ENCODE results near the gene SEC14L2.

SEC14L2 gene

GRCh38 chr22:30432520-30432919 is 35.7 kb downstream of the SEC14L2 start:
- peaks cover 15% of the 10 kb centered on the region for H3K36me3 ChIP-seq (ENCODE audit: insufficient read depth, low read depth, low read length)
- H3K4me3 ChIP-seq (ENCODE audit: low read length) = no peak overlapping the region
- H3K9ac ChIP-seq (ENCODE audit: low read depth, low read length) = no peak overlapping the region
- H3K27me3 ChIP-seq (ENCODE audit: insufficient read depth, low read length) = no peaks in the 10 kb centered on the region
- H3K9me3 ChIP-seq (ENCODE audit: insufficient read depth, low read depth, low read length) = no peaks in the 10 kb centered on the region
- 0 out of 2 replicates have a peak, but pooled peaks cover 4% of the 10 kb centered on the region for H3K4me1 ChIP-seq (ENCODE audit: insufficient read depth, low read length)
- no peak overlapping the region for H3K27ac ChIP-seq (ENCODE audit: low read length)

GRCh38 chr22:30433227-30433626 is 36.4 kb downstream of the SEC14L2 start:
- Histone ChIP-seq H3K9me3 (ENCODE audit: insufficient read depth, low read depth, low read length) (no peaks in the 10 kb centered on the region), H3K9ac (ENCODE audit: low read depth, low read length) (no peak overlapping the region), H3K4me3 (ENCODE audit: low read length) (no peak overlapping the region), H3K4me1 (ENCODE audit: insufficient read depth, low read length) (0 out of 2 replicates have a peak, but pooled peaks cover 4% of the 10 kb centered on the region), H3K27me3 (ENCODE audit: insufficient read depth, low read length) (no peaks in the 10 kb centered on the region), H3K27ac (ENCODE audit: low read length) (no peak overlapping the region), H3K36me3 (ENCODE audit: insufficient read depth, low read depth, low read length) (peaks cover 8% of the 10 kb centered on the region)

DNA sequence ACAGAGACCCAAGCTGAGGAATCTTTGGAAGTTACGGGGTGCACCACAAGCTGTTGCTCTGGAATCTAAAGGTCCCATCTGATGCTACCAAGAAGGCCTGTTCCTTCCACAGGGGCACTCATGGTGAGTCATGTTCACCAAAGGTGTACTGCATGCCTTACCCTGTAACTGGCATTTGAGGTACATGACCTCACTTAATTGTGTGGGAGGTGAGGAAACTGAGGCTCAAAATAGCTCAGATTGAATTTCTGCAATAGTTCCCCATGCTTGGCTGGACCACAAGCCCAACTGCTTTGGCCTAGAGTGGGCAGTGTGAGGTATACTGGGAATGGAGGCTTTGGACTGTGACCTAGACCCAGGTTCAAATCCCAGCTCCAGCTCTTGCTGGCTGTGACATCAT is 37.0 kb downstream of the SEC14L2 start:
- Histone ChIP-seq H3K9me3 (ENCODE audit: insufficient read depth, low read depth, low read length) (no peaks in the 10 kb centered on the region), H3K4me1 (ENCODE audit: insufficient read depth, low read length) (0 out of 2 replicates have a peak, but pooled peaks cover 4% of the 10 kb centered on the region), H3K27ac (ENCODE audit: low read length) (no peak overlapping the region), H3K36me3 (ENCODE audit: insufficient read depth, low read depth, low read length) (peaks cover 2% of the 10 kb centered on the region), H3K9ac (ENCODE audit: low read depth, low read length) (no peak overlapping the region), H3K27me3 (ENCODE audit: insufficient read depth, low read length) (no peaks in the 10 kb centered on the region), H3K4me3 (ENCODE audit: low read length) (no peak overlapping the region)

DNA sequence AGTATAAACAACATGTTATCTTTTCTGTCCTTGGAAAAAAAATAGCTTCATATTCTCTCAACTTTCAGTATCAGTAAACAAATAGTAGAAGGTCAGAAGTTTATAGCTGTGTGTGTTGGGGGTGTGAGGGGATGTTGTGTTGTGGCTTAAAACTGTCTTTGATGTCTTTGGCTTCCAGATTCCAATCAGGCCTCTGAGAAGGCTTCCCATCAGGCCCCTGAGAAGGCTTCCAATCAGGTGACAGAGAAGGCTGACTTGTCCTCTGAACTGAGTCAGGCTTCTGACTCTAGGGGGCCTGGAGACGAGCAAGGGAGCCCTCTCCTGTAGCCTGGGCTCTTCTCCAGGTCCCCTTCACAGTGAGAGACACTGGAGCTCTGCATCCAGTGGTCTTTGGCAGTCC is 38.0 kb downstream of the SEC14L2 start:
- Histone ChIP-seq H3K4me1 (ENCODE audit: insufficient read depth, low read length) (0 out of 2 replicates have a peak, but pooled peaks cover 3% of the 10 kb centered on the region), H3K27me3 (ENCODE audit: insufficient read depth, low read length) (no peaks in the 10 kb centered on the region), H3K4me3 (ENCODE audit: low read length) (no peak overlapping the region), H3K36me3 (ENCODE audit: insufficient read depth, low read depth, low read length) (no peaks in the 10 kb centered on the region), H3K9me3 (ENCODE audit: insufficient read depth, low read depth, low read length) (no peaks in the 10 kb centered on the region), H3K27ac (ENCODE audit: low read length) (no peak overlapping the region), H3K9ac (ENCODE audit: low read depth, low read length) (no peak overlapping the region)

DNA sequence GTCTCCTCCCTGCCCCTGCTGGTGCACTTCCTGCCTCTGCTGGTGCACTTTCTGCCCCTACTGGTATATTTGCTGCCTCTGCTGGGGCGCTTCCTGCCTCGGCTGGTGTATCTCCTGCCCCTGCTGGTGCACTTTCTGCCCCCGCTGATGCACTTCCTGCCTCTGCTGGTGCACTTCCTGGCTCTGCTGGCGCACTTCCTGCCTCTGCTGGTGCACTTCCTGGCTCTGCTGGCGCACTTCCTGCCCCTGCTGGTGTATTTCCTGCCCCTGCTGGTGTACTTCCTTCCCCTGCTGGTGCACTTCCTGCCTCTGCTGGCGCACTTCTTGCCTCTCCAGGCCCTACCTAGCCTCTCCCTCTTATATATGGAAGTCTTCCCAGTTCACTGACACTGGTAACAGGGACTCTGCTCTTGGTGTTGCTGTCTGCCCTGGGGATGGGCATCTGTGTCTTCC is 38.9 kb downstream of the SEC14L2 start:
- no peak overlapping the region for H3K9ac ChIP-seq (ENCODE audit: low read depth, low read length)
- no peak overlapping the region for H3K27ac ChIP-seq (ENCODE audit: low read length)
- no peak overlapping the region for H3K4me3 ChIP-seq (ENCODE audit: low read length)
- H3K4me1 ChIP-seq (ENCODE audit: insufficient read depth, low read length) = no peaks in the 10 kb centered on the region
- no peaks in the 10 kb centered on the region for H3K27me3 ChIP-seq (ENCODE audit: insufficient read depth, low read length)
- H3K9me3 ChIP-seq (ENCODE audit: insufficient read depth, low read depth, low read length) = no peaks in the 10 kb centered on the region
- no peaks in the 10 kb centered on the region for H3K36me3 ChIP-seq (ENCODE audit: insufficient read depth, low read depth, low read length)

DNA sequence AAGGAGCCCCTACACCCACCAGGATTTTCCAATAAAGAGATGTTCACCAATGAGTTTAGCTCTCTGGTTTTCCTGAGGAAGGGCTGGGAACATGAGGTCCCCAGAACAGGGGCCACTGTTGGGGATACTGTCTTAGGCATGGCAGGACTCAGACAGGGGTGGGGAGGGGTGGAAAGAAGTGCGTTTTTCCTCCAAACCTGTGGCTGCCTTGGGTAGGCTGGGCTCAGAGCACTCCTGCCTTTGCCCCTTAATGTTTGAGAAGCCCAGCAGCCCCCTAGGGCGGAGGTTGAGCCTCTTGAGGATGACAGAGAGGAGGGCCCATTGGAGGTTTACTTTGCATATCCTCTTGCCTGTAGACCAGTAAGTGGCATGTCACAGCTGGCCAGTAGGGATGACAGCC is 39.4 kb downstream of the SEC14L2 start:
- Histone ChIP-seq H3K36me3 (ENCODE audit: insufficient read depth, low read depth, low read length) (no peaks in the 10 kb centered on the region), H3K27me3 (ENCODE audit: insufficient read depth, low read length) (no peaks in the 10 kb centered on the region), H3K9me3 (ENCODE audit: insufficient read depth, low read depth, low read length) (no peaks in the 10 kb centered on the region), H3K9ac (ENCODE audit: low read depth, low read length) (no peak overlapping the region), H3K4me1 (ENCODE audit: insufficient read depth, low read length) (no peaks in the 10 kb centered on the region), H3K27ac (ENCODE audit: low read length) (no peak overlapping the region), H3K4me3 (ENCODE audit: low read length) (no peak overlapping the region)

DNA sequence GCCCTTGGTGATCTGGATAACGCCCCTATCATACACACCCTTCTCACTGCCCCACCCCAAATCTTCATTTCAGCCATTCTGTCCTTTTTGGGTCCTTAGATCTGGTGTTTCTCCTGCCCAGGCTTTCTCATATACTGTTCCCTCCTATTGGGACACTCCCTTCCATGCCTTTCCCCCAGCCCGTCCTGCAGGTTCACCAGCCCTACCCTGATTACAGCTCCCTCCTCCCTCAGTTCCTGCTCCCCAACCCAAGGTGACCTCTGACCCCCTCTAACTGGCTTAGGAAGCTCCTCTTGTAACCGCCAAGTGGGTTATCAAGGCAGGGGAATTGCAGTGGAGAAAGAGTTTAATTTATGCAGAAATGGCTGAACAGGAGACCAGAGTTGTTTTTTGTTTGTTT is 41.7 kb downstream of the SEC14L2 start:
- Histone ChIP-seq H3K27ac (ENCODE audit: low read length) (no peak overlapping the region), H3K9ac (ENCODE audit: low read depth, low read length) (no peak overlapping the region), H3K36me3 (ENCODE audit: insufficient read depth, low read depth, low read length) (no peaks in the 10 kb centered on the region), H3K4me3 (ENCODE audit: low read length) (no peak overlapping the region), H3K4me1 (ENCODE audit: insufficient read depth, low read length) (no peaks in the 10 kb centered on the region), H3K27me3 (ENCODE audit: insufficient read depth, low read length) (no peaks in the 10 kb centered on the region), H3K9me3 (ENCODE audit: insufficient read depth, low read depth, low read length) (no peaks in the 10 kb centered on the region)

DNA sequence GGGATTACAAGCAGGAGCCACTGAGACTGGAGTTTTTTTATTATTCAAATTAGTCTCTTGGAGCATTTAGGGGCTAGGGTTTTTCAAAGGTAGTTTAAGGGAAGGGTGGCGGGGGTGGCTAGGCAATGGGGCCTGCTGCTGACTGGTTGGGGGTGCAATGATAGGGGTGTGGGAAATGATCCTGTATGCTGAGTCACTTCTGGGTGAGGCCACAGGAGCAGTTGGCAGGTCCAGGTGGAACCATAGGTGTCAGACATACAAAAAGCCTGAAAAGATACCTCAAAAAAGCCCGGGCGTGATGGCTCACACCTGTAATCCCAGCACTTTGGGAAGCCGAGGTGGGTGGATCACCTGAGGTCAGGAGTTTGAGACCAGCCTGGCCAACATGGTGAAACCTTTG is 42.4 kb downstream of the SEC14L2 start:
- Histone ChIP-seq H3K4me1 (ENCODE audit: insufficient read depth, low read length) (no peaks in the 10 kb centered on the region), H3K27ac (ENCODE audit: low read length) (no peak overlapping the region)

GRCh38 chr22:30439836-30440235 is 43.0 kb downstream of the SEC14L2 start:
- H3K9ac ChIP-seq (ENCODE audit: low read depth, low read length) = no peak overlapping the region
- no peaks in the 10 kb centered on the region for H3K36me3 ChIP-seq (ENCODE audit: insufficient read depth, low read depth, low read length)
- H3K4me1 ChIP-seq (ENCODE audit: insufficient read depth, low read length) = peaks cover 3% of the 10 kb centered on the region; the same call in 1 of the 2 replicates
- H3K9me3 ChIP-seq (ENCODE audit: insufficient read depth, low read depth, low read length) = no peaks in the 10 kb centered on the region
- H3K27ac ChIP-seq (ENCODE audit: low read length) = no peak overlapping the region
- H3K4me3 ChIP-seq (ENCODE audit: low read length) = no peak overlapping the region
- no peaks in the 10 kb centered on the region for H3K27me3 ChIP-seq (ENCODE audit: insufficient read depth, low read length)

More for the DNA sequence above, 42.4 kb downstream of the SEC14L2 start:
- H3K36me3 ChIP-seq (ENCODE audit: insufficient read depth, low read depth, low read length) = no peaks in the 10 kb centered on the region
- no peaks in the 10 kb centered on the region for H3K27me3 ChIP-seq (ENCODE audit: insufficient read depth, low read length)
- H3K4me3 ChIP-seq (ENCODE audit: low read length) = no peak overlapping the region
- H3K9ac ChIP-seq (ENCODE audit: low read depth, low read length) = no peak overlapping the region
- H3K9me3 ChIP-seq (ENCODE audit: insufficient read depth, low read depth, low read length) = no peaks in the 10 kb centered on the region

GRCh38 chr22:30441088-30441487 is 44.3 kb downstream of the SEC14L2 start:
- no peaks in the 10 kb centered on the region for H3K9me3 ChIP-seq (ENCODE audit: insufficient read depth, low read depth, low read length)
- no peaks in the 10 kb centered on the region for H3K36me3 ChIP-seq (ENCODE audit: insufficient read depth, low read depth, low read length)
- H3K9ac ChIP-seq (ENCODE audit: low read depth, low read length) = no peak overlapping the region
- no peaks in the 10 kb centered on the region for H3K27me3 ChIP-seq (ENCODE audit: insufficient read depth, low read length)
- H3K27ac ChIP-seq (ENCODE audit: low read length) = no peak overlapping the region
- no peak overlapping the region for H3K4me3 ChIP-seq (ENCODE audit: low read length)
- peaks cover 5% of the 10 kb centered on the region; the same call in 1 of the 2 replicates for H3K4me1 ChIP-seq (ENCODE audit: insufficient read depth, low read length)

- no peaks in the 10 kb centered on the region for H3K36me3 ChIP-seq (ENCODE audit: insufficient read depth, low read depth, low read length)
- H3K4me3 ChIP-seq (ENCODE audit: low read length) = peak overlapping the region; percentile 54
- H3K9me3 ChIP-seq (ENCODE audit: insufficient read depth, low read depth, low read length) = no peaks in the 10 kb centered on the region
- H3K27ac ChIP-seq (ENCODE audit: low read length) = peak overlapping the region; percentile 6
- peaks cover 5% of the 10 kb centered on the region; the same call in 1 of the 2 replicates for H3K4me1 ChIP-seq (ENCODE audit: insufficient read depth, low read length)
- H3K27me3 ChIP-seq (ENCODE audit: insufficient read depth, low read length) = no peaks in the 10 kb centered on the region
- H3K9ac ChIP-seq (ENCODE audit: low read depth, low read length) = peak overlapping the region; percentile 24; the same call in 1 of the 2 replicates
Measured at GRCh38 chr22:30444632-30445437, 48.0 kb downstream of the SEC14L2 start.

Data from iPS-20b (cell line).